Esophagus muscularis mucosa (tissue), 4 donors: ENCODE measurements around the gene SRRM2.

ENCODE experiments used
- EP300 ChIP-seq: sonication (generic); formaldehyde crosslinking; IDR thresholded peaks from one replicate; pipeline ENCODE4 v1.6.1; 2017; ENCODE audit warnings: antibody characterized with exemption
- POLR2A ChIP-seq: fragments of 450-650 bp; IDR thresholded peaks from one replicate; pipeline ENCODE4 v1.6.1; 2017; ENCODE audit warnings: antibody characterized with exemption, moderate library complexity, mild to moderate bottlenecking, low read depth
- POLR2AphosphoS5 ChIP-seq, 2 donors: sonication (generic); formaldehyde crosslinking; IDR thresholded peaks; one replicate each; pipeline ENCODE4 v1.6.1; 2017; ENCODE audit warnings: antibody characterized with exemption in 2 of 2
- TF ChIP-seq, protein P1 (sequence below), 3 experiments: fragments of 200-600 bp in 2 of 3; fragments of 450-650 bp in 1 of 3; sonication (generic) in 2 of 3; IDR thresholded peaks; one replicate each; pipeline ENCODE4 v1.5.1; 2017 to 2019; ENCODE audit warnings: antibody characterized with exemption in 3 of 3, mild to moderate bottlenecking in 2 of 3, moderate library complexity in 1 of 3

DNA sequence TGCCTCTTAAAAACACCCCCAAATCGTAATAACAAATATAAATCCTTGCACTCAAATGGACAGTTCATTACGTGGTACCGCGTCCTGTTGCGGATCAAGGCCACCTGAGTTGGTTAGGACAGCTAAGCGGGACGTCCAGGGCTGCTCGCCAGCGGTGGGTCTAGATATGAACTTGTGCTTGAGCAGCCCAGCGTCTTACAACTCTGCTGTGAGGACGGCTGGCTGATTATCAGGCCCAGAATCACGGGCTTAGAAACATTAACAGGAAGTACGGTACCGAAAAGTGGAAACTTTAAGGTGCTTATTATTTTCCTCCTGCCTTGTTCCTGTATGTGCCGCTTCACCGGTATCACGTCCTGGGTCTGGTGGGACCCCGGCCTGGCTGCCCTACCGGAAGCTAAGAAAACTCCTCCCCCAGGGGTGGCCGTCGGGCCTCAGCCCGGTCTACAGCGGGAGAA, 832 bp upstream of the SRRM2 start:
- TF ChIP-seq, protein P1, sequence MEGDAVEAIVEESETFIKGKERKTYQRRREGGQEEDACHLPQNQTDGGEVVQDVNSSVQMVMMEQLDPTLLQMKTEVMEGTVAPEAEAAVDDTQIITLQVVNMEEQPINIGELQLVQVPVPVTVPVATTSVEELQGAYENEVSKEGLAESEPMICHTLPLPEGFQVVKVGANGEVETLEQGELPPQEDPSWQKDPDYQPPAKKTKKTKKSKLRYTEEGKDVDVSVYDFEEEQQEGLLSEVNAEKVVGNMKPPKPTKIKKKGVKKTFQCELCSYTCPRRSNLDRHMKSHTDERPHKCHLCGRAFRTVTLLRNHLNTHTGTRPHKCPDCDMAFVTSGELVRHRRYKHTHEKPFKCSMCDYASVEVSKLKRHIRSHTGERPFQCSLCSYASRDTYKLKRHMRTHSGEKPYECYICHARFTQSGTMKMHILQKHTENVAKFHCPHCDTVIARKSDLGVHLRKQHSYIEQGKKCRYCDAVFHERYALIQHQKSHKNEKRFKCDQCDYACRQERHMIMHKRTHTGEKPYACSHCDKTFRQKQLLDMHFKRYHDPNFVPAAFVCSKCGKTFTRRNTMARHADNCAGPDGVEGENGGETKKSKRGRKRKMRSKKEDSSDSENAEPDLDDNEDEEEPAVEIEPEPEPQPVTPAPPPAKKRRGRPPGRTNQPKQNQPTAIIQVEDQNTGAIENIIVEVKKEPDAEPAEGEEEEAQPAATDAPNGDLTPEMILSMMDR (IDR thresholded peaks at IDR 0.05), result no peak
- no peak for TF ChIP-seq EP300
- TF ChIP-seq POLR2A, result no peak
- no peak for TF ChIP-seq POLR2AphosphoS5 (IDR thresholded peaks at IDR 0.05)
